GM23248 (cell line): ENCODE data around the gene MBD3L2.

Source experiments
- EZH2 ChIP-seq: fragments of 200-600 bp; sonication (generic); IDR thresholded peaks from 2 replicates; pipeline ENCODE4 v1.6.1; 2018; ENCODE audit warnings: antibody characterized with exemption, mild to moderate bottlenecking; ENCODE audit not compliant: insufficient read depth, poor library complexity, severe bottlenecking
- EZH2phosphoT487 ChIP-seq: fragments of 200-600 bp; sonication (generic); IDR thresholded peaks from 2 replicates; pipeline ENCODE4 v1.6.1; 2018; ENCODE audit warnings: antibody characterized with exemption, moderate library complexity, mild to moderate bottlenecking, low read depth; ENCODE audit not compliant: insufficient read depth

- TF ChIP-seq EZH2 (no peak), EZH2phosphoT487 (no peak)
Observed at GRCh38 chr19:7018828-7019227, 30.3 kb upstream of the MBD3L2 start.
